HepG2 (cell line): ENCODE results near the gene CCR5AS.

Source experiments
- ATAC-seq: fragments of 200-7000 bp; cut with Tn5 transposase; 3 replicates; pipeline ENCODE4 v1.9.1; 2020; ENCODE audit warnings: mild to moderate bottlenecking, moderate library complexity
- BruUV-seq: library from RNA; stranded (reverse); fragments of 400-500 nt; replicated peaks from 2 replicates; lab custom pipeline; 2021; lab: Mats Ljungman, UMichigan
- CTCF ChIA-PET: fragments of 300-600 bp; formaldehyde crosslinking; extraction: SDS; loops from one replicate; lab custom pipeline; 2021; ENCODE audit warnings: low total read pairs, inconsistent platforms, low intra/inter-chr PET ratio; lab: Yijun Ruan, JAX
- POLR2A ChIA-PET: fragments of 350-600 bp; sonication (Branson Sonifier 250); formaldehyde crosslinking; loops from one replicate; lab custom pipeline; 2020; ENCODE audit warnings: antibody characterized with exemption, inconsistent platforms; lab: Yijun Ruan, JAX
- DNase-seq: peaks from one replicate; pipeline ENCODE4 v3.0.0-alpha.2; 2015; ENCODE audit warnings: low spot score
- FAIRE-seq: peaks from 3 replicates; lab custom pipeline; 2011; peaks lifted over from hg19 to GRCh38; lab: Jason Lieb, UNC
- H2AFZ ChIP-seq: one replicate; pipeline ENCODE4 v1.6.1; 2011; ENCODE audit warnings: low read length, inconsistent platforms
- H3K27ac ChIP-seq: fragments of 300-600 bp; 3 replicates; pipeline ENCODE4 v1.8.0; 2011; ENCODE audit warnings: mixed run types, mild to moderate bottlenecking, mixed read lengths, low read length, inconsistent platforms; ENCODE audit not compliant: insufficient read depth; ENCODE audit errors: extremely low read length
- H3K27me3 ChIP-seq, 2 experiments: fragments of 200-600 bp in 1 of 2; 2 replicates in 1 of 2; 3 replicates in 1 of 2; pipeline versions ENCODE4 v1.6.0 to v1.8.0; 2011; ENCODE audit warnings: low read length in 2 of 2, mild to moderate bottlenecking in 2 of 2, moderate library complexity in 2 of 2, inconsistent platforms in 1 of 2; ENCODE audit not compliant: insufficient read depth in 2 of 2, control insufficient read depth in 1 of 2
- H3K36me3 ChIP-seq, 2 experiments: fragments of 200-600 bp in 1 of 2; replicated peaks in 1 of 2; 2 replicates in 1 of 2; 3 replicates in 1 of 2; pipeline versions ENCODE4 v1.5.1 to v1.8.0; 2011; ENCODE audit warnings: low read length in 2 of 2, inconsistent platforms in 1 of 2; ENCODE audit not compliant: insufficient read depth in 2 of 2, control insufficient read depth in 1 of 2
- H3K4me1 ChIP-seq: 2 replicates; pipeline ENCODE4 v1.5.1; 2012; ENCODE audit warnings: low read length, inconsistent platforms; ENCODE audit not compliant: insufficient read depth
- H3K4me2 ChIP-seq: 2 replicates; pipeline ENCODE4 v1.6.0; 2011; ENCODE audit warnings: low read depth, low read length, inconsistent platforms
- H3K4me3 ChIP-seq, 3 experiments: fragments of 200-600 bp in 1 of 3; sonication (generic), shearing (Covaris generic) in 1 of 3; replicated peaks in 1 of 3; 2 replicates each; pipeline ENCODE4 v1.5.1; 2011 to 2016; ENCODE audit warnings: low read length in 3 of 3, inconsistent platforms in 2 of 3, low read depth in 2 of 3, mild to moderate bottlenecking in 2 of 3, control low read depth in 1 of 3, mixed read lengths in 1 of 3; ENCODE audit not compliant: insufficient read depth in 1 of 3
- H3K79me2 ChIP-seq: one replicate; pipeline ENCODE4 v1.6.1; 2011; ENCODE audit warnings: low read length, inconsistent platforms; ENCODE audit not compliant: insufficient read depth
- H3K9ac ChIP-seq: 2 replicates; pipeline ENCODE4 v1.6.0; 2011; ENCODE audit warnings: mild to moderate bottlenecking, low read depth, low read length, inconsistent platforms; ENCODE audit not compliant: insufficient read depth
- H3K9me3 ChIP-seq: 2 replicates; pipeline ENCODE4 v1.5.1; 2012; ENCODE audit warnings: mild to moderate bottlenecking, low read length
- H4K20me1 ChIP-seq: 2 replicates; pipeline ENCODE4 v1.6.0; 2011; ENCODE audit warnings: inconsistent platforms, mild to moderate bottlenecking, low read length, moderate library complexity; ENCODE audit not compliant: insufficient read depth
- CEBPB ChIP-seq: IDR thresholded peaks from 2 replicates; pipeline ENCODE4 v1.6.1; 2011; ENCODE audit warnings: low read depth, low read length, improper control_type of control experiment, borderline replicate concordance
- GTF2F1 ChIP-seq: fragments of 150-350 bp; IDR thresholded peaks from 2 replicates; pipeline ENCODE4 v1.6.1; 2014; ENCODE audit warnings: low read length
- WGBS: methylation state at CpG from one replicate; pipeline ENCODE4 v1.1.6; 2017; ENCODE audit warnings: low lambda C conversion rate; 5-methylcytosine and 5-hydroxymethylcytosine counted together
- in situ Hi-C: cut with HindIII; loops from 2 replicates; pipeline ENCODE4 v1.10.0; 2017; ENCODE audit warnings: low pct_unique_long_range_greater_than_20kb; ENCODE audit not compliant: extremely low pct_ligation_motif_present
- intact Hi-C: fragments of 100-400 bp; cut with micrococcal nuclease; formaldehyde crosslinking; loops from one replicate; pipeline ENCODE4 v1.10.0; 2022; ENCODE audit not compliant: unreplicated experiment
- TF ChIP-seq, protein P1 (sequence below): sonication (generic); formaldehyde crosslinking; IDR thresholded peaks from 2 replicates; pipeline ENCODE4 v1.8.0; 2022; ENCODE audit warnings: mild to moderate bottlenecking, missing genetic modification reagents; ENCODE audit not compliant: insufficient replicate concordance

Gene CCR5AS

GRCh38 chr3:46395766-46396530, 10.9 kb downstream of the CCR5AS start (continued):
- TF ChIP-seq, protein P1, sequence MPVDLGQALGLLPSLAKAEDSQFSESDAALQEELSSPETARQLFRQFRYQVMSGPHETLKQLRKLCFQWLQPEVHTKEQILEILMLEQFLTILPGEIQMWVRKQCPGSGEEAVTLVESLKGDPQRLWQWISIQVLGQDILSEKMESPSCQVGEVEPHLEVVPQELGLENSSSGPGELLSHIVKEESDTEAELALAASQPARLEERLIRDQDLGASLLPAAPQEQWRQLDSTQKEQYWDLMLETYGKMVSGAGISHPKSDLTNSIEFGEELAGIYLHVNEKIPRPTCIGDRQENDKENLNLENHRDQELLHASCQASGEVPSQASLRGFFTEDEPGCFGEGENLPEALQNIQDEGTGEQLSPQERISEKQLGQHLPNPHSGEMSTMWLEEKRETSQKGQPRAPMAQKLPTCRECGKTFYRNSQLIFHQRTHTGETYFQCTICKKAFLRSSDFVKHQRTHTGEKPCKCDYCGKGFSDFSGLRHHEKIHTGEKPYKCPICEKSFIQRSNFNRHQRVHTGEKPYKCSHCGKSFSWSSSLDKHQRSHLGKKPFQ (CRISPR knock-in tag), result no peak

GRCh38 chr3:46395210-46395661, 11.6 kb downstream of the CCR5AS start:
- no peaks in the 10 kb centered on the region for H3K36me3 ChIP-seq
- no peak overlapping the region for H3K4me2 ChIP-seq
- BruUV-seq, result no TSS peak
- H3K9me3 ChIP-seq, result no peaks in the 10 kb centered on the region
- no peaks in the 10 kb centered on the region for H3K79me2 ChIP-seq
- intact Hi-C loops (no loop called here), in situ Hi-C loops (no loop called here)
- H3K27me3 ChIP-seq, result peaks cover 0 to 9% of the 10 kb centered on the region in 2 experiments; a peak in 1 of 5 replicates
- no peak for DNase-seq
- H3K9ac ChIP-seq, result no peak overlapping the region
- ChIA-PET POLR2A (no interaction called here), CTCF (no interaction called here)
- FAIRE-seq, result no peak
- no peak overlapping the region for H2AFZ ChIP-seq
- 28% methylated on average over 6 of the region's 6 CpGs for WGBS
- no peak overlapping the region for H3K4me3 ChIP-seq
- H3K27ac ChIP-seq, result no peak overlapping the region
- H4K20me1 ChIP-seq, result no peaks in the 10 kb centered on the region
- peak; percentile 65 for ATAC-seq
- TF ChIP-seq CEBPB, result peak; percentile 54; the same call in 1 of the 2 replicates
- no peak for TF ChIP-seq GTF2F1
- H3K4me1 ChIP-seq, result no peaks in the 10 kb centered on the region
